NCI-H2107 treated with DMSO at 0.1 percent for 48 hours (cell line): Measurements from ENCODE around the gene KCTD1.

Experiments
- DNase-seq: peaks from one replicate; lab custom pipeline; 2025; ENCODE audit not compliant: unreplicated experiment; lab: John Stamatoyannopoulos, UW

The KCTD1 gene

DNA sequence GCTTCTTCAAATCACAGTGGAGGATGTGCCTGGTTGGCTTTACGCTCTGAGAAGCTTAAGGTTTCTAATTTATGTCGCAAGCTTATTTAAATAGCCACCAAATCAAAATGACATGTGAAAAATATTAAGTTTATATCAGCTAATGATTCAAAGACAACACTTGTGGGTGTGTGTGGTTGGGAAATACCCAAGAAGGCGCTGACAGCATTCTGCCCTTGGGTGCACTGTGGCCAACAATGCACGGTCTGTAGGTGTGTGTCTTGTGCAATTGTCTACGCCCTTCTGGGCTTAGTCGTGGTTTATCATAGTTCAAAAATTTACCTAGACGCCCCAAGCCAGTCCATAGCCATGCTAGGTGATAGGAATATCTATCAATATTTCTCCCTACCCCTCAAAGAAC is 60.9 kb downstream of the KCTD1 start:
- no peak for DNase-seq

DNA sequence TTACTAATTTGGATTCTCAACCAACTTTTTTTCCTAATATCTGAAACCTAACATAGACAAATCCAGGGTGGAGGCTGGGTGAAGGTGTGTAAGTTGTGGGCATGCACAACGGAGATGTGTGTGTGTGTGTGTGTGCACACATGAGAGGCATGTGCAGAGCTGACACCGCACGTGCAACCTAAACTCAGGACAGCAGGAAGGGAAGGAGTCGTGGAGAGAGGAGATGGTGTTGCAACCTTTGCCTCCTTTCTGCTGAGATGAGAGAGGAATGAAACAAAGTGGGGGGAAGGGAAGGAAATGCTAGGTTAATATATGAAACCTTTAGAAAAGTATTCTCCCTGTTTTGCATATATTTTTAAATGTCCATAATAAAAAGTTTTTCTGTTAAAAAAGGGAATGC is 64.7 kb downstream of the KCTD1 start:
- no peak for DNase-seq

DNA sequence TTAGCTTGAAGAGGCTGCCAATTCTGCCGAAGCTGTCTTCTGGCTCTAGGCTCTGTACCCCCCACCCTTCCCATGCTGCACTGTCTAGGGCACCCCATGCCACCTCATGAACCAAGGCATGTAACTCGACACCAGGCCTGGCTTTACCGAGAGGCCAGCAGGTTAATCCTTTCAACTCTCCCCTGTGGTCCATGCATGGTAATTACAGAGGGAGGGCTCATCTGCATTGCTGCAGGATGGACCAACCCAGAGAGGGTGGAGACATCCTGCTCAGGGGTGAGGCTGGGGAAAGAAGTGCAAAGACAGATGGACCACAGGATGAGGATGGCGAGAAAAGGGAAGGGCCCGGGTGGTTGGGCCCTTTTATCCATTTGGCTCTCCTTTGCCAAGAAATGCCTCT is 65.8 kb downstream of the KCTD1 start:
- no peak for DNase-seq

DNA sequence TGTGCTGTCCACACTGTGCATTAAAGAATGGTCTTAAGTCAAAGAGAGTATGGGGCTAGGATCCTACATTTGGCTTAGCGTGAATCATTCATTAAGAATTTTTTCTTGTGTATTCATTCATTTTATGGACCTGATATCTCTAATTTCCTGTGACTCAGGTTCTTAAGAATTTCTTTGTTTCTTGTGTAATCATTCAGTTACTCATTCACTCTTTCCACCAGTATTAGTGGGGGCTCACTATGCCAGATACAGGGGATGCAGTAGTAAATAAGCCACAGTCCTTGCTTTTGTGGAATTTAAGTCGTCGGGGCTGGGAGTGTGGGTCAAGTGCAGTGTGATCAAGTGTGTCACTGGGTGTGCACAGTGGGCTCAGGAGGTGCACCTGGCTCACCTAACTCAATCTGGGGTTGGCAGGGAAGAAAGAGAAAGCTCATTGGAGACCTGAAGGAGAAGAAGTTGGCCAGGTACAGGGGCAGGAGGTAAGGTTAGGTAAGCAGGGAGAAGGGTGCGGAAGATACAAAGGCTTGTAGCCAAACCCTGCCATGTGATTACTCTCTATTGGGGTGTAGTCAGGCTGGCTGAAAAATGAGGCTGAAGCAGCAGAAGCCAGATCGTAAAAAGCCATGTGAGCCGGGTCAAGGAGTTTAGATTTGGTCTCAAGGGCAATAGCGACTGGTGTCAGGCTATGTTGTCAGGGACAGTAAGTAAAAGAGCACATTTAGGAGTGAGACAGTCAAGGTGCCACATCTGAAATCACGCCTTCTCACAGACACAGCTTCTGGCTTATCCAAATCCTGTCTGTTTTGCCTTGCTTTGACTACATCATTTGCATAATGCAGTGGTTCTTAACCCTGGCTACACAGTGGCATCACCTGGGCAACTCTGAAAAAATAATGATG is 67.2 kb downstream of the KCTD1 start:
- no peak for DNase-seq

DNA sequence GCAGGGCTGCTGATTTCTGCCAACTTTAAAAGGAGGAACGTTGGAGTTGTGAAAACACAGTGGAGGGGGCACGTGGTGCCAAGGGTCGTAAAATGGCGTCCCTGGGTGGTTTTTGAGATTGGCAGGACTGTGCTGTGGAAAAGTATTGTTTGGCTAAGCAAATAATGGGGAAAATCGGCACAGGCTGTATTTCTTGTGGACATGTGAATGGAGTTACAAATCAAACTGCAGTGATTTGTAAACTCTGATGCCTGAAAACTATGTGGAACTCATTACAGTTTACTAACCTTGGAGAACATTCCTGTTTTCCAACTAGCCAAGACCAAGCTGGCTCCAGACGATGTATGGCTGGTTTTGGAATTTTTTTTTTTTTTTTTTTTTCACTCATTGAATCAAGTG is 68.7 kb downstream of the KCTD1 start:
- no peak for DNase-seq

DNA sequence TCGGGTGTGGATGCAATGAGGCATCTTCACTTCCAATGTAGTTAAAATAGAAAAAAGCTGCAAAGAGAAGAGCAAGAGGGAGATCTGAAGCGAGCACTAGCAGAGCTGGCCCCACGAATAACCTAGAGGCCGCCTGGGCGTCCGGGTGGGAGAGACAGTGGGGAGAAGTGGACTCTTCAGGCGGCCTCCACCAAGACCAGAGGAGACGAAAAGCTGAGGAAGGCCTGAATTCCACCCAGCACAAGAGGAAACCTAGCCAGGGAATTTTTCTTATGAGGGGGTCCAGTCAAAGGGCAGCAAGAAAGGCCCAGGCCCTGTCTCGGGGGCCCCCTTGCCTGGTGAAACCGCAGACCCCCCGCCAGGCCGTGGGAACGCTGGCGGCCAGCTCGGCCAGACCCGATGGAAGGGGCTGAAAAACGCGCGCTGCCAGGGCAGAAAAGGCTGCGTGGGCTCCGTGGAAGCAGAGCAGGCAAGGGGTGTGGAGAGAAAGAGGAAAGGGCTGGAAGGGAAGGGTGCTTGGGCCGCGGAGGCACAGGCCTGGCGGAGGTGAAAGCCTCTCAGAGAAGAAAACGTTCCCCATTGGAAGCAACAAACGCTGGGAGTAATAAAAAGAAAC is 69.2 kb downstream of the KCTD1 start:
- no peak for DNase-seq

DNA sequence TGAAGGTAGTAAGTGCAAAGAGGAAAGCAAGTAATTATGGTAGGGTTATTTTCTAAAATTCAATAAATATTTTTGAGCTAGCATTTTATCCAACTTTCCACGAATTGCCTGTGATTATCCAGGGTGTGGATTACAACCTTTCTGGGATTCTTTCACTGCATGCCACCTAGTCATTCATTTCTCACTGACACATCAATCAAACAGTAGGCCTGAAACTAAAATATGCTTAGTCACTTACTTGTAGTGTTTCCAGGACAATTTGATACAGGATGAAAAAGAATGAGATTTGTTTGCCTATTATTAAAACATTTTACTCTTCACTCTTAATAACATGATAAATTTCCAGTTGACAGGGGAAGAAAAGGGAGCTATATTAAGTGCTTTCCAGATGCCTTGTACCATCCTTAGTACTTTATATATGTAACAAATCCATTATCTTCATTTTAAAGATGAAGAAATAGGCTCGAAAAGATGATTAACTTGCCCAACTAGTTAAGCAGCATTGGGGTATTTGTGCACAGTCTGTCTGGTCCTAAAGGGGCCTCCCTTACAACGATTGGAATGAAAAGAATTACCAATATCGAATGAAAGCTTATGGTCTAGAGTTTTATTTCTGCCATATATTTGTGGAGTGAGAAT is 70.4 kb downstream of the KCTD1 start:
- DNase-seq = no peak

DNA sequence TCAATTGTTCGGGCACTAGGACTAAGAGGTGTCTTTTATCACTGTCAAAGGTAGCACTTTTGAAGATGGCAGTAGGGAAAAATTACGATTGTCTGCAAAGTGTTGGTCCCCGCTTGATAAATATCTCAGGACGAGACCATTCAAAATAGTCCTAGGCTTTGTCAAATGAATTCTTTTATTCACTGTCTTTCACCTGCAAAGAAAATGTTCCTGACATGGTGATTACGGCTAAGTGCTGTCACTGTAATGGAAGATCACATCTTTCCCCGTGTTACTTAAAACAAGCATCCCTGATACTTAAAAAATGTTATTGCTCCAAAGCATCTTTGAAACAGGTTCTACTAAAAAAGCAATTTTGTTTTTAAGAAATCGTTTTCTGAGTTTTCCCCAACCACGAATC is 71.7 kb downstream of the KCTD1 start:
- no peak for DNase-seq

DNA sequence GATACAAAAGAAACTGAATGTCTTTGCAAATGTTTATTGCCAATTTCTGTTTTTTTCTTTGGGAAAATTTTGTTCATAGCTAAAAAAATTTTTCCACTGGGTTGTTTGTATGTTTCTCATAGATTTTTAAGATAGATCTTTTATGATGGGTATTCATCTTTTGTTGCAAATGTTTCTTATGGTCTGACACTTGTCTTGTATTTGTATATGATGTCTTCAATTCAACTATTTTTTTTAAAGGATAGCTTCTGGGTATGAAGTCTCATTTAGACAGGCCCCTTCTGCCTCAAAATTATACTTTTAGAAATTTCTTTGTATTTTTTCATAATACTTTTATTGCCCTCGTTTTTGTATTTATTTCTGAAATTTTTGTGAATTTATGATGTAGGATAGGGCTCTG is 73.8 kb downstream of the KCTD1 start:
- DNase-seq = no peak

DNA sequence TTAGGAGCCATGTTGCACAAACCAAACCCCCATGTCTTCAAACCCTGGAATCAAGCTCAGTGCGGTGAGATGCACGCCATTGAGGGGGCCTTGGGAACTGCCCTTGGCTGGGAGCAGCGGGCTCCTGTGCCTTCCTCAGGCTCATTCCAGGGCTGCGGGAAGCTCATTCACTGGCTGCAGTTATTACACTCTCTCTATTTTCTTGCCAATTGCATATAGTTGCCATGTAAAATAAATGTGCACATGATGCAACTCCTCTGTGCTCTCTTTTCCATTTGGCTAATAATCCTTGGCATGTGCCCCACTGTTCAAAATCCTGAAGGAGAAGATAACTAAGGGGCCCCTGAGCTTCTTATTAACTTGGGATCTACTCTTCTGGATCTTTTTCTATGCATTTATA is 74.7 kb downstream of the KCTD1 start:
- DNase-seq = no peak

DNA sequence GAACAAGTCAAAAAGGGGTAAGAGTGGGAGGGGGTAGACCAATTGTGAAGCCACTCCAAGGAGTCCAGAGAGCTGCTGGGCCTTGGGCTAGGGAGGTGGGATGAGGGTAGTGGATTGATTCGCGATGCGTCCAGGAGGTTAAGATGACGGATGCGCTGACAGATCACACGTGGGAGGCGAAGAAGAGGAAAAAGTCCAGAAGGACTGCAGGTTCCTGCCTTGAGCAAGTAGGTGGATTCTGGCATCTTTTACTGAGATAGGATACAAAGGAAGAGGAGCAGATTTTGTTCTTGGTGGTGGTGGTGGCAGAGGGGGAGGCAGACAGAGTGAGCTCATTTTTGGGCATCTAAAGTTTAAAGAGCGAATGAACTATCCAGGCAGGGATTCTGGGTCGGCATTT is 76.5 kb downstream of the KCTD1 start:
- DNase-seq = no peak

DNA sequence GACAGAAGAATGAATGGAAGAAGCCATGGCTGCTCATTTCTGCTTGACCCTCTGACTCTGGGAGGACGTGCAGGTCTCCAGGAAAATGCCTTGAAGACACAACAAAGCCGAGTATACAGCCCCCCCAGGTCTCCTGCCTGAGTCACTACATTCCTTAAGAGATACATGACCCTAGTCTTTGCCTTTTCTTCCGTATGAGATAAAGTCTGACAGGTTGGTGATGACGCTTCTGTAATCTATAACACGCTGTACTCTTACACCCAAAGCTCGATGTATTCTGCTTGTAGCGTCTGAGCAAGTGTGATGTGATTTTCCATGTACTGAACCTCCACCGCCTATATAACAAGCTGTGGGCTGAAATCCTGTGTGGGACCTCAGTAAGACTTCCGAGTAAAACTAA is 77.3 kb downstream of the KCTD1 start:
- DNase-seq = no peak

DNA sequence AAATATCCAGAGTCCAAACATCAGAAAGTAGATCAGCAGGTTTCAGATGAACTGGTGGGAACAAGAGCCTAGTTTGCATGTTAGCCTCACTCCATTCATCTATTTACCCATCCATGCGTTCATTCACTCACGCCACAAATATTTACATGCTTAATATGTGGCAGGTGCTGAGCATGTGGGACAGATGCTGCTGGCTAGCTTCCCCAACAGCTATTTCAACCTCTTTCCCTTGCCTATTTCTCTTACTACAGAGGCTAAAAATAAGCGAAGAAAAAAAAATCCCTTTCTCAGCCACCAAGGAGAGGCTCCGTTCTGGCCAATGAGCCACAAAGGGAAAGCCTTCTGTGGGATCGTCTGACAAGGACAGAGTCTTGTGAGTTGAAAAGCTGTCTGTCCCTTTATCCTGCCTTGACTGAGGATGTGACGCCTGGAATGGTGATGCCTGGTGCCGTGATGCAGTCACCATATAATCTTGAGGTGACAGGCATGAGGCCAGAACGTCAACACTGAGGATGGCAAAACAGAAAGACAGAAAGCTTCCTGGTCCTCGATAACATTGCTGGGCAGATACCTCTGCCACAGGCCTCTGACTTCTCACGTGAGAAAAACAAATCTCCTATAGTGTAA is 78.2 kb downstream of the KCTD1 start:
- DNase-seq = peak; percentile 53

DNA sequence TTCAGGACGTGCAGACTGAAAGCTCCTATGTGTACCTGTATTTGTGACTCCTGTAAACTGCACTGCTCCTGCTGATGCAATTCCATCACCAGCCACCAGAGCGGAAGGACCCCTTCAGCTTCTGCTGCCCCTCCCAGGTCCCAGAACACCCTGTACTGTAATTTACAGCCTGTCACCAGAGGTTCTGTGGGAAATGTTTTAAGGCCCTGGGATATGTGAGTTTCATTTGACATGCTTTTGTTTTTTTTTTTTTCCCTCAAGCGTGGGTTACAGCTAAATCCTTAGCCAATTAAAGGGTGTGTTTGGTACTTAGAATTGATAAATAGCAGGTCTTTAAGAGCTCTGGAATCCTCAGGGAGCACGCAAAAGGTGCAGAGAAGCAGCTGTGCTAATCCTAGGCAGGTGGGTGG is 79.4 kb downstream of the KCTD1 start:
- peak; percentile 46 for DNase-seq

DNA sequence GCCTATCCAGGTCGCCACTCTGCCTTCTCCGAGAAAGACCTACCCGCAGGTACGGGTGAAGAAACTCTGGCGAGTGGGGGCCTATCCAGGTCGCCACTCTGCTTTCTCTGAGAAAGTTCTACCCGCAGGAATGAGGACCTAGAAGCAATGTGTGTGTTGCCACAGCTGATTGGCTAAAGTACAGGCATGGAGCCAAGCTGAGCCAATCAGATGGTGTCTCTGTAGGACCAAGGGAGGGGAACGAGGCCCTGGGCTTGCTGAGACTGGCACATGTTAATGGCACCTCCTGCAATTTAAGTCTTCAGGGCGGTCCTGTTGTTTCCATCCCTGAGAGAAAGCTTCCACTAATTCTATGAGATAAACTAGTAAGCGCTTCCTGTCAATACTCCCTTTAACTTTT is 82.3 kb downstream of the KCTD1 start:
- DNase-seq = no peak

DNA sequence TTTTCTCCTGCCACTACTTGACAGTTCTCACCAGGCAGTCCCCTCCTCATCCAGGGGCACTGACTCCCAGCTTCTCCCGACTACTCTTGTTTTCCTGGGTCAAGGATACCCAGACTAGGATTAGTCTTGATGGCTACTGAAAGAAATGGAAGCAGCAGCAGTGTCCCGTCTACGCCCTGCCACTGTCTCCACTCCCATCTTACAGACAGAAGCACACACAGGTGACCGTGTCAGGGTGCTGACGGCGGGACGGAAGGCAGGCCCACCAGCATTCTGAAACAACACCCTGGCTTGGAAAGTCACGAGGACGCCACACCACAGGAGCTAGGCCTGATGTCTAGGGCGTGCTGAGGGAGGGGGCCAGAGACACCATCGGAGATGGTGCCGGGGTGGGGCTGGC is 82.9 kb downstream of the KCTD1 start:
- no peak for DNase-seq

DNA sequence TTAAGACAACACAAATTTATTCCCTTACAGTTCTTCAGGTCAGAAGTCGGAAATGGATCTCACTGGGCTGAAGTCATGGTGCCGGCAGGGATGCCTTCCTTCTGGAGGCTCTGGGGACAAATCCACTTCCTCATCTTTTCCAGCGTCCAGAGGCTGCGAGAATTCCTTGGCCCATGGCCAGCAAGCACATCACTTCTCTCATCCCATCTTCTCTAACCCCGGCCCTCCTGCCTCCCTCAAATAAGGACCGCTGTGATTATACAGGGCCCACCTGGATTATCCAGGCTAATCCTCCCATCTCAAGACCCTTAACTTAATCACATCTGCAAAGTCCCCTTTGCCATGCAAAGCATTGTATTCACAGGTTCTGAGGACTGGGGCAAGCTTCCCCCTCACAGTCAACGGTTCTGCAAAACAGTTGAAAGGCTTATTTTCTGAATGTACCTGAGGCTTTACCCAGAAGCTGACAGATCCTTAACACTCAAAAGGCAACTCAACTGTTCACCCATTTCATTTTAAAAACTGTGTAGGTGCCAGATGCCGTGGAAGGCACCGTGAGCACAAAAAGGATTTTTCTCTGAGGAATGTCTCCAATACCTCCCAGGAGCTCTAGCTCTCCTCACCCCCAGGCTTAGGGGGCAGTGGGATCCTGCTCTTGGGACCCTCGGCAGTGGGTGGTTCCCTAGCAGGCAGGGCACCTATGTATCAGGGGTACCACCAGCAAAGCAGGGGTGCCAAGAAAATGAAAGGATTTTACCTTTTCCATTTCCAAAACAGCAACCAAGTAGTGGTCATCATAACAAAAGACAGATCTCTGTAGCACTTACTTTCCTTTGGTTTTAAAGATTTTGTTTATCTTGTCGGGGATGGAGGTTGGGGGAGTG is 84.0 kb downstream of the KCTD1 start:
- DNase-seq = no peak

DNA sequence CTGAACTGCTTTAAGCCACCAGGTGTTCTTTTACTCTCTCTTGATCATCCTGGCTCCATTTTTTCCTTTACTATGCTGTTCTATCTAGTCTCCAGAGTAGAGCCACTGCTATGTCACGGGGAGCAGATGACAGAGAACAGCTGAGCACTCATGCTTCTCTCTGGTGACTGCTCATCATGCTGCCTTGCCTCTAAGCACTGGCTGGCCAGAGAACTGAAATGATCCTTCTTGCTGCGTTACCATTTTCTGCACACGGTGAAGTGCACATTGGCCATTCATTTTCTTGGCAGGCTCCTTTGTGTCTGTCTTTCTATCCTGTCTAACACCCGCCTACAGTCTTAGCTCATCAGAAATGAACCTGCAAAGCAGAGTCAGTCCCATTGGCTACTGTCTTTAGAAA is 86.0 kb downstream of the KCTD1 start:
- DNase-seq = no peak

DNA sequence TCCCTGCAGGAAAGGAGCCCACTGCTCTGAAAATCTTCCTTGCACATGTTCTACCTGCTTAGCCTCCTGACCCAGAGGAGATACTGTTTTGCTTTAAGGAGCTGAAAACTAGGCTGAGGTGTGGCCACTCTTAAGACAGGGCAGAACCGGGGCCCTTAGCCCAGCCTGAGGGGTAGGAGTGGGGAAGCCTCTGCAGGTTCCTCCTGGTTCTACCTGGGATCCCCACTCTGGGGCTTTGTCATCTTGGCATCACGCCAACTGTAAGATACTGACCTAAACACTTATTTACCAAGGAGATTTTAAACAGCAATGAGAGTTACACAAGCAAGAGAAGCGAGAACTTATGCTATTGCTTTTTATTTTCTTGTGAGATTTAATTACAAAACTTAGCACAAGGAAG is 86.9 kb downstream of the KCTD1 start:
- no peak for DNase-seq

DNA sequence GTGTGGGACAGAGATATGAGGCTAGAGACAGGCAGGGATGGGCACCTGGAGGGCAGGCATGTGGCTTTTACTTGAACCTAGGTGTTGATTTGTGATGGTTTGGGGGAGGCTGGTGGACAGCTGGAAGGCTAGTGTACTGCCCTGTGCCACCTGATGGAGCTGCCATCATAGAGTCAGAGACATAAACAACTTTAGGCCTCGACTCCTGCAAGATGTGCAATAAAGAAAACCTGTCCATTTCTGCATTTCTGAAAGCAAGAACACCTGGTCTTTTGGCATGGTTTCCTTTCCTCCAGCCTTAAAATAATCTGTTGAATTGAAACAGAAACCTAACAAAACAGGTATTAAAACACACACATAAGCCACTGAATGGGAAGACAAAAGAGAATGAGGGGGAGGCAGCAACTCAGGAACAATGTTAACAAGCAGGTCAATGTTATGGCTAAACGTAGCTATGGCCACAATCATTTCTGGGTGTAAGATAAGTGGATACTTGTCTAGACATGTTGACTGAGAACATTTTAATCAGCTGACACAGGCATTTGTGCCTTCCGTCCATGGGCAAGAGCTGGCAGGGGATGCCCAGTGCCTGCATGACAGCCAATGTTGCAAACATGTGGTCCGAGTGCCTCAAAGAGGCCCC is 87.8 kb downstream of the KCTD1 start:
- DNase-seq = peak; percentile 50
